ENCODE results near the gene RASGEF1C.

DNA sequence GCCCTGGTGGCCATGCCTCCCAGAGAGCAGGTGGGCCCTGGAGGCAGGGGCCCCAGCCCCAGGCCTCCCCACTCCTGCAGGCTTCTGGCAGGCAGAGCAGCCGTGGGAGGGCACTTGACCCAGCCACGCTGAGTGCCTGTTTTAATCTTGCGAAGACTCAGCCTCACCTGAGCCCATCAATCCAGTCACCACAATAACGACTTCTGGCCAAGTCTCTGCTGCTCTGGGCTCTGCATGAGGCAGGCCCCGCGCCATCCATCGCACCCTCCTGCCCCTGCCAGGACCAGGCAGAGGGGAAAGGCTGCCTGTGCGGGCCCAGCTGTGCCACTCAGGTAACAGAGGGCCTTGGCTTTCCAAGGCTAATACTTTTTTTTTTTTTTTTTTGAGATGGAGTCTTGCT is 32.8 kb downstream of the RASGEF1C start:
- no peak for TF ChIP-seq NR2C2 (IDR thresholded peaks at IDR 0.05; ENCODE audit: borderline replicate concordance, control insufficient read depth, insufficient read length, low read depth)
- no peak for TF ChIP-seq ZZZ3 (IDR thresholded peaks at IDR 0.05; ENCODE audit: control insufficient read depth, insufficient read length, low read depth)
- TF ChIP-seq, protein P1, sequence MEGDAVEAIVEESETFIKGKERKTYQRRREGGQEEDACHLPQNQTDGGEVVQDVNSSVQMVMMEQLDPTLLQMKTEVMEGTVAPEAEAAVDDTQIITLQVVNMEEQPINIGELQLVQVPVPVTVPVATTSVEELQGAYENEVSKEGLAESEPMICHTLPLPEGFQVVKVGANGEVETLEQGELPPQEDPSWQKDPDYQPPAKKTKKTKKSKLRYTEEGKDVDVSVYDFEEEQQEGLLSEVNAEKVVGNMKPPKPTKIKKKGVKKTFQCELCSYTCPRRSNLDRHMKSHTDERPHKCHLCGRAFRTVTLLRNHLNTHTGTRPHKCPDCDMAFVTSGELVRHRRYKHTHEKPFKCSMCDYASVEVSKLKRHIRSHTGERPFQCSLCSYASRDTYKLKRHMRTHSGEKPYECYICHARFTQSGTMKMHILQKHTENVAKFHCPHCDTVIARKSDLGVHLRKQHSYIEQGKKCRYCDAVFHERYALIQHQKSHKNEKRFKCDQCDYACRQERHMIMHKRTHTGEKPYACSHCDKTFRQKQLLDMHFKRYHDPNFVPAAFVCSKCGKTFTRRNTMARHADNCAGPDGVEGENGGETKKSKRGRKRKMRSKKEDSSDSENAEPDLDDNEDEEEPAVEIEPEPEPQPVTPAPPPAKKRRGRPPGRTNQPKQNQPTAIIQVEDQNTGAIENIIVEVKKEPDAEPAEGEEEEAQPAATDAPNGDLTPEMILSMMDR (IDR thresholded peaks at IDR 0.05 in 2 of 3, conservative IDR thresholded peaks at IDR 0.05 in 1 of 3; ENCODE audit: control insufficient read depth in 2 of 3, extremely low read depth in 1 of 3, insufficient read depth in 1 of 3, low read depth in 3 of 3, low read length in 3 of 3): no peak
- TF ChIP-seq SIX5 (IDR thresholded peaks at IDR 0.05; ENCODE audit: low read depth, low read length, severe bottlenecking): no peak
- TF ChIP-seq NKRF (conservative IDR thresholded peaks at IDR 0.05): no peak
- no peak for TF ChIP-seq RAD21 (IDR thresholded peaks at IDR 0.05; ENCODE audit: insufficient read depth, low read depth, low read length)
- TF ChIP-seq TAF1 (IDR thresholded peaks at IDR 0.05; ENCODE audit: borderline replicate concordance, low read depth, low read length): no peak
- no peak for TF ChIP-seq CBFB (IDR thresholded peaks at IDR 0.05; ENCODE audit: low read depth)
- no peak for TF ChIP-seq RAD51 (IDR thresholded peaks at IDR 0.05)
- no peak for TF ChIP-seq EZH2 (IDR thresholded peaks at IDR 0.05; ENCODE audit: borderline replicate concordance, control insufficient read depth, low read depth, low read length)

Data from GM12878 (cell line).